ENCODE measurements around the gene CHST3.

Gene CHST3

DNA sequence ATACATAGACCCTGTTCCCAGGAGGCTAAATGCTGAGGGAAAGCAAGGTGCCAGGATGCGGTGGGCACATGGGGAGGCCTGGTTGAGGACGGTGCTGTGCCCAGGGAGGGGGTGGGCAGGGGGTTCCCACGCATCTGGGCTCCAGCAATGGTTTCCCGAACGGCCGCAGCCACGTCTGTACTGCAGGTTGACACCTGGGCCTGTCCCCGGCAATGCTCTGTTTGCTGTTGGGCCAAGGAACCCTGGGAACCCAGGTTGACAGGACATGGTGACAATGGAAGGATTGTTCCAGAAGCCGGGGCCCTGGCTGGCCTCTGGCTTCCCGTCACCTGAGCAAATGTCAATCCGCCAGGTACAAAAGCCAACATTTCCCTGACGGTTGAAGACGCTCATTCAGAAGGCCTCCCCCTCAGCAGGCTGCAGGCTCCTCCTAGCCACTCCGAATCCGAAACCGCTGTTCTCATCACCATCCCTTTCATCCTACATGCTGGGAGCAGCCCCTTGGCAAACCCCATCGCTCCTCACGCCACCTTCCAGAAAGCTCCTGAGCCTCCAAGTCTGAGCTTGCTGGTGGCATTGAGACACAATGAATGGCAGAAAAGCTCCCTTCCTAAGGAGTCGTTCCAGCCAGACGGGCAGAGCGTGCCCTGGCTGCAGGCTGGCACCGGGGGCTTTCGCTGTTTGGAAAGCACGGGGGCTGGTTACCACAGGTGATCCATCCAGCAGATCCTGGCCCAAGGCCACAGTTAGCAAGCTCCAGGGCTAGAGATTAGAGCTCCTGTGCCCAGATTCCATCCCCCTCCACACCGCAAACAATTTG is 92.9 kb downstream of the CHST3 start:
- no peak for DNase-seq (ENCODE audit: low spot score)

GRCh38 chr10:72058347-72058898 is 94.2 kb downstream of the CHST3 start:
- DNase-seq (ENCODE audit: low spot score) = no peak

GRCh38 chr10:72058989-72059842 is 95.0 kb downstream of the CHST3 start:
- no peak for DNase-seq (ENCODE audit: low spot score)

- peak; percentile 13 for DNase-seq (ENCODE audit: low spot score)
Observed at GRCh38 chr10:72059843-72060822, 95.9 kb downstream of the CHST3 start.

DNA sequence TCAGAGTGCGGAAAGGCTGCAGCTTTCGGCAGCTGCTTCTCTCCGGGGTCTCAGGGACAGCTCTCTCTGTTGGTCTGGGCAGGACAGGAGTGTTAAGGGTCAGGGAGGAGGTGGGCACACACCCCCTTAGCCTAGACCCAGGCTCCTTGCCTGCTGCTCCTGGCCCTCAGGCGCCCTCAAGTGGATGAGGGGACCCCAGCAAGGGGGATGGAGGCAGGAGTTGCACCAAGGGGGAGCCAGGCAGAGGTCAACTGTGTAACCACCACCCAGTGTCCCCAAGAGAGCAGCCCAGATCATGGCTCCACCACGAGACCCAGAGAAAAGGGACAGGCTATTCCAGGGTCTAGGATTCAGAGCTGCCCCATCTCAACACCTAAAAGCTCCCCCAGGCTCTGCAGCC is 97.3 kb downstream of the CHST3 start:
- peak; percentile 75 for DNase-seq (ENCODE audit: low spot score)

DNA sequence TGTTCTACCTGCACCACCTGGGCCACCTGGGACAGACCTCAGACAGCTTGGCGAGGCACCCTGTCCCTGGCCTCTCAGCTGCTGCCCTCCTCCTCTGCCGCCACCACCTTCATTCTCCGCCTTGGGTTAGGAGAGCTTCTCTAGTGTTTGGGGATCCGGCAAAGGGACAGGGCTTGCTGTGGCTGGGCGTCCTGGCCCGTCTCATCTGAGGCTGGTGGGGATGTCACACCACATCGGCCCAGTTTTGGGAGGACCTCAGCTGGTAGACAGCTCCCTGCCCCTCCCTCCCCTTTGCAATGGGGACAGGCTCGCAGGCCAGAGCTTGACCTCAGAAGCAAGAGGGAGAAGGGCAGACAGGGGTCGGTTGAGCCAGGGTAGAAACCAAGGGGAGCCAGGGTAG is 97.7 kb downstream of the CHST3 start:
- no peak for DNase-seq (ENCODE audit: low spot score)

DNA sequence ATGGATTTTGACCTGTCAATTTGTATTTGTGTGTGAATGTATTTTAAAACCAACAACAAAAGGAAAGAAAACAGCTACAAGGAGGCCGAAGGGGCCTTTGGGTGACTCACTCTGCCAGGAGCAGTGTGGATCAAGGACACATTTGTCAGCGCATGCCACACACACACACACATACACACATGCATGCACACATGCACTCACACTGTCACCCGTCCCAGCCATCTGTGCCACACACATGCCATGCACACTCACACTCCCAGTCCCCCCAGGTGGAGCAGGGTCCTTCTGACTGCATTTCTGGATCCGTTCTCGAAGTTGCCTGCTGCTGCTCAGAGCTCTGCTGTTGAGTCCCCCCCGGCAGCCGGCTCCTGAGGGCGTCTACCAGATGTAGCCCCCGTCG is 98.2 kb downstream of the CHST3 start:
- DNase-seq (ENCODE audit: low spot score) = no peak
